Esophagus muscularis mucosa (tissue), 4 donors: Measurements from ENCODE around the gene SLC1A4. TPM values are rescaled to one million over a fixed set of nuclear protein-coding genes. Genes with fewer than 3 reads are reported as not detected.
"Not testable (repeated sequence)": the region's sequence is repeated elsewhere in the genome, so short reads cannot be mapped to it uniquely, and the experiment has no call there.

Experiments
- DNase-seq: peaks from one replicate; pipeline ENCODE4 v3.0.0-alpha.2; 2017; ENCODE audit errors: extremely low spot score
- H3K27ac ChIP-seq, 4 donors: fragments of 200-600 bp; sonication (generic); replicated peaks in 1 of 4; 1 replicate in 3 of 4; 2 replicates in 1 of 4; pipeline ENCODE4 v1.5.1; 2016 to 2019; ENCODE audit warnings: mild to moderate bottlenecking in 1 of 4
- H3K27me3 ChIP-seq, 4 donors: fragments of 200-600 bp; sonication (generic); one replicate each; pipeline versions ENCODE4 v1.5.1 to v1.6.0; 2016 to 2019
- H3K36me3 ChIP-seq, 4 donors: fragments of 200-600 bp; sonication (generic); one replicate each; pipeline ENCODE4 v1.5.1; 2016 to 2019
- H3K4me1 ChIP-seq, 4 donors: fragments of 200-600 bp; sonication (generic); one replicate each; pipeline ENCODE4 v1.5.1; 2016 to 2019
- H3K4me3 ChIP-seq, 4 donors: fragments of 200-600 bp; sonication (generic); 1 replicate in 2 of 4; 2 replicates in 2 of 4; pipeline ENCODE4 v1.5.1; 2016 to 2019; ENCODE audit warnings: mild to moderate bottlenecking in 4 of 4, moderate library complexity in 1 of 4
- H3K9me3 ChIP-seq, 4 donors: fragments of 200-600 bp; sonication (generic); 1 replicate in 3 of 4; 2 replicates in 1 of 4; pipeline ENCODE4 v1.5.1; 2016 to 2019
- EP300 ChIP-seq: sonication (generic); formaldehyde crosslinking; IDR thresholded peaks from one replicate; pipeline ENCODE4 v1.6.1; 2017; ENCODE audit warnings: antibody characterized with exemption
- POLR2A ChIP-seq: fragments of 450-650 bp; IDR thresholded peaks from one replicate; pipeline ENCODE4 v1.6.1; 2017; ENCODE audit warnings: antibody characterized with exemption, moderate library complexity, mild to moderate bottlenecking, low read depth
- POLR2AphosphoS5 ChIP-seq, 2 donors: sonication (generic); formaldehyde crosslinking; IDR thresholded peaks; one replicate each; pipeline ENCODE4 v1.6.1; 2017; ENCODE audit warnings: antibody characterized with exemption in 2 of 2
- WGBS: methylation state at CpG from one replicate; pipeline ENCODE4 v1.1.5; 2018; 5-methylcytosine and 5-hydroxymethylcytosine counted together
- intact Hi-C: fragments of 100-400 bp; cut with DNase I; formaldehyde crosslinking; loops from one replicate; pipeline ENCODE4 v1.15.1; 2023
- total RNA-seq, 4 donors: library from RNA; depleted of rRNA; stranded (reverse); fragments of >200 nt; gene quantifications; one replicate each; pipeline versions ENCODE4 v1.1.0 to v1.2.1, GENCODE V29; 2016
- TF ChIP-seq, protein P1 (sequence below), 3 experiments: fragments of 200-600 bp in 2 of 3; fragments of 450-650 bp in 1 of 3; sonication (generic) in 2 of 3; IDR thresholded peaks; one replicate each; pipeline ENCODE4 v1.5.1; 2017 to 2019; ENCODE audit warnings: antibody characterized with exemption in 3 of 3, mild to moderate bottlenecking in 2 of 3, moderate library complexity in 1 of 3

SLC1A4 gene
- total RNA-seq, 4 donors from 2014 or later = 10.4 to 15.1 (median 10.8) TPM

DNA sequence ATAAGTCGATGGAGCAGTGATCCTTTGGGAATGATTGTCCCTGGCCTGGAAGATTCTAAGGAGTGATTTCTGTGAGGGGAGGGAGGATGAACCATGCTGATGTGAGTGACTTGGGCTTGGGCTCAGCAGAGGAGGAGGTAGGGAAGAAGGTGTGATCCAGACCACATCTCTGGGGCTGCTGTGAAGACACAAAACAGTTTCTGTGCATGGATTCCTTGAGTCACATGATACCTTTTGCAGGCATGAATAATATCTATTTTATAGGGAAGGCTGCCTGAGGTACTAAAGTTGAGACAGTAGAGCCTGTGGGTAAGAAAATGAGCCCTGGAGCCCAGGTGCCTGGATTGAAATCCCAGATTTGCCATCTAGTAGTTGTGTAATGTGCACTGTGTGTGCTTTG lies 29.8 kb downstream of the SLC1A4 start:
- Histone ChIP-seq H3K27me3 (no peaks in the 10 kb centered on the region), H3K9me3 (no peaks in the 10 kb centered on the region), H3K4me3 (no peak overlapping the region), H3K36me3 (peaks cover 20 to 80% (median 47%) of the 10 kb centered on the region in 4 donors), H3K27ac (no peak overlapping the region), H3K4me1 (no peaks in the 10 kb centered on the region)
- intact Hi-C loops = no loop called here
- TF ChIP-seq POLR2AphosphoS5 (IDR thresholded peaks at IDR 0.05) = no peak
- TF ChIP-seq, protein P1, sequence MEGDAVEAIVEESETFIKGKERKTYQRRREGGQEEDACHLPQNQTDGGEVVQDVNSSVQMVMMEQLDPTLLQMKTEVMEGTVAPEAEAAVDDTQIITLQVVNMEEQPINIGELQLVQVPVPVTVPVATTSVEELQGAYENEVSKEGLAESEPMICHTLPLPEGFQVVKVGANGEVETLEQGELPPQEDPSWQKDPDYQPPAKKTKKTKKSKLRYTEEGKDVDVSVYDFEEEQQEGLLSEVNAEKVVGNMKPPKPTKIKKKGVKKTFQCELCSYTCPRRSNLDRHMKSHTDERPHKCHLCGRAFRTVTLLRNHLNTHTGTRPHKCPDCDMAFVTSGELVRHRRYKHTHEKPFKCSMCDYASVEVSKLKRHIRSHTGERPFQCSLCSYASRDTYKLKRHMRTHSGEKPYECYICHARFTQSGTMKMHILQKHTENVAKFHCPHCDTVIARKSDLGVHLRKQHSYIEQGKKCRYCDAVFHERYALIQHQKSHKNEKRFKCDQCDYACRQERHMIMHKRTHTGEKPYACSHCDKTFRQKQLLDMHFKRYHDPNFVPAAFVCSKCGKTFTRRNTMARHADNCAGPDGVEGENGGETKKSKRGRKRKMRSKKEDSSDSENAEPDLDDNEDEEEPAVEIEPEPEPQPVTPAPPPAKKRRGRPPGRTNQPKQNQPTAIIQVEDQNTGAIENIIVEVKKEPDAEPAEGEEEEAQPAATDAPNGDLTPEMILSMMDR (IDR thresholded peaks at IDR 0.05) = no peak
- no peak for TF ChIP-seq POLR2A
- no peak for TF ChIP-seq EP300
- no peak for DNase-seq
- whole genome bisulfite sequencing = 93% methylated on average over 1 of the region's 1 CpG

DNA sequence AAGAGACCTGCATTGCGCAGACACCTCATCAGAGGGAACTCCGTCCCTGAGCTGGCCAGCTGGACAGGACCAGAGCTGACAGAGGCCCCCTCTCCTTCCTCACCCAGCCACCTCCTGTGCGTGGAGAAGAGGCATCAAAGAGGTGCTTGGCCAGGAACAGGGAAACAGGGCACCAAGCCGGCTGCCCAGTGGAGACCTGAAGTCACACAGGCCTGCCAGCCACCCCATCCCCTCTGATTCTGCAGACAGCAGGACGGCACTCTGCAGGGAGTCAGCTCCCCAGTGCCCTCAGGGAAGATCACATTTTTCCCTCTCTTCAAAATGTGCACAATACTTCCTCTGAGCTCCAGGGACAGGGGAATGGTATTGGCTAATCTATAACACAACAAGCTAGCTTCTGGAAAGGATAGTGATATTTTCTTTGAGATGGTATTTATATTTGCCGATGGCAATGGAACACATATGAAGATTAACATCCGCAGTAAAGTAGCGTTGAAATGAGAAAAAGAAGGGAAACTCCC lies 30.5 kb downstream of the SLC1A4 start:
- intact Hi-C loops = no loop called here
- Histone ChIP-seq H3K4me1 (no peaks in the 10 kb centered on the region), H3K9me3 (no peaks in the 10 kb centered on the region), H3K36me3 (peaks cover 20 to 80% (median 47%) of the 10 kb centered on the region in 4 donors), H3K27me3 (no peaks in the 10 kb centered on the region), H3K4me3 (no peak overlapping the region), H3K27ac (no peak overlapping the region)
- no peak for TF ChIP-seq EP300
- TF ChIP-seq, protein P1 (IDR thresholded peaks at IDR 0.05) = no peak
- no peak for TF ChIP-seq POLR2AphosphoS5 (IDR thresholded peaks at IDR 0.05)
- DNase-seq = no peak
- WGBS = 90% methylated on average over 7 of the region's 8 CpGs

DNA sequence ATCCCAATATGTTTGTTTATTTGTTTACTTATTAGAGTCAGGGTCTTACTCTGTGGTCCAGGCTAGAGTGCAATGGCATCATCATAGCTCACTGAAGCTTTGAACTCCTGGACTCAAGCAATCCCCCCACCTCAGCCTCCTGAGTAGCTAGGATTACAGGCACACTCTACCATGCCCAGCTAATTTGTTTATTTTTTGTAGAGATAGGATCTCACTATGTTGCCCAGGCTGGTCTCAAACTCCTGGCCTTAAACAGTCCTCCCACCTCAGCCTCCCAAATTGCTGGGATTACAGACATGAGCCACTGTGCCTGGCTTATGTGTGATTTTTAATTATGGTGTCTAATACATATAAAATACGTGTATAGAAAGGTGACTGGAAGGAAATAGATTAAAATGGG lies 31.1 kb downstream of the SLC1A4 start:
- whole genome bisulfite sequencing = 97% methylated on average over 1 of the region's 1 CpG
- H3K27ac ChIP-seq, H3K4me3 ChIP-seq, H3K27me3 ChIP-seq, H3K4me1 ChIP-seq, H3K9me3 ChIP-seq, intact Hi-C loops, DNase-seq: not testable (repeated sequence)
- H3K36me3 ChIP-seq = peaks cover 20 to 77% (median 47%) of the 10 kb centered on the region in 4 donors

DNA sequence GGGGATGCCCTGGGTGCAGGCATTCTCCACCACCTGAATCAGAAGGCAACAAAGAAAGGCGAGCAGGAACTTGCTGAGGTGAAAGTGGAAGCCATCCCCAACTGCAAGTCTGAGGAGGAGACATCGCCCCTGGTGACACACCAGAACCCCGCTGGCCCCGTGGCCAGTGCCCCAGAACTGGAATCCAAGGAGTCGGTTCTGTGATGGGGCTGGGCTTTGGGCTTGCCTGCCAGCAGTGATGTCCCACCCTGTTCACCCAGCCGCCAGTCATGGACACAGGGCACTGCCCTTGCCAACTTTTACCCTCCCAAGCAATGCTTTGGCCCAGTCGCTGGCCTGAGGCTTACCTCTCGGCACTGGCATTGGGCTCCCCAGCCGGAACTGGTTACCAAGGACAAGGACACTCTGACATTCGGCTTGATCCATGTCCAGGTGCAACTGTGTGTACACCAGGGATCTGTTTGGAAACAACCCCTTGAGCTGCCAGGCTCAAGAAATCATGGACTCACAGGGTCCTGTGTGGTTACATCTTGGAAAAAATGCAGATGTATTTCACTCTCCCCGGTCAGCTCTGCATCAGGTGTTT lies 31.8 kb downstream of the SLC1A4 start:
- Histone ChIP-seq H3K4me1 (no peaks in the 10 kb centered on the region), H3K36me3 (peaks cover 20 to 73% (median 46%) of the 10 kb centered on the region in 4 donors), H3K4me3 (no peak overlapping the region), H3K27me3 (no peaks in the 10 kb centered on the region), H3K27ac (no peak overlapping the region), H3K9me3 (no peaks in the 10 kb centered on the region)
- no peak for DNase-seq
- intact Hi-C loops = no loop called here
- WGBS = 94% methylated on average over 3 of the region's 11 CpGs
- TF ChIP-seq, protein P1 (IDR thresholded peaks at IDR 0.05) = no peak
- TF ChIP-seq POLR2AphosphoS5 (IDR thresholded peaks at IDR 0.05) (no peak), EP300 (no peak), POLR2A (no peak)

DNA sequence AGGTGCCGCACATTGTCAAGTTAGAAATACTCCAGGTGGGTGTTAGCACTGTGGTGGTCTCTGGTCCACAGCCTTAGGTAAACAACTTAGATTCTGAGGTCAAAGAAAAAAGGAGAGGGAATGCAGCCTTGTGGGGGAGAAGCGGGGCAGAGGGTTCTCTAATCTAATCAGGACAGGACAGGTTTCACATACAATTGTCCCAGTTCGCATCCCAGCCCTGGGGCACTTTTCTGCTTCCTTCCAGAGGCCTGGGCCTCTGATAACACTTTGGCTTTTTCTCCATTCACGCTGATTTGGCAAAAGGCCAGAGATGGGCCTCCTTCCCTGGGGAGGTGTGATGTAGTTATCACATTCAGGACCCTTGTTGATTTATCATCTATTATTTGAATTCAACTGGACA lies 32.5 kb downstream of the SLC1A4 start:
- H3K4me1 ChIP-seq = no peaks in the 10 kb centered on the region
- TF ChIP-seq POLR2A (no peak), EP300 (no peak), POLR2AphosphoS5 (IDR thresholded peaks at IDR 0.05) (no peak)
- TF ChIP-seq, protein P1 (IDR thresholded peaks at IDR 0.05) = no peak
- no peaks in the 10 kb centered on the region for H3K9me3 ChIP-seq
- 64% methylated on average over 4 of the region's 4 CpGs for WGBS
- DNase-seq = no peak
- H3K27ac ChIP-seq = no peak overlapping the region
- no peak overlapping the region for H3K4me3 ChIP-seq
- intact Hi-C loops = no loop called here
- H3K36me3 ChIP-seq = peaks cover 20 to 66% (median 41%) of the 10 kb centered on the region in 4 donors
- no peaks in the 10 kb centered on the region for H3K27me3 ChIP-seq
